AG09309 (cell line): ENCODE results near the gene CD40.

Source experiments
- DNase-seq: peaks from one replicate; pipeline ENCODE4 v3.0.0-alpha.2; 2010; ENCODE audit warnings: low read depth
- H3K4me3 ChIP-seq: 2 replicates; pipeline ENCODE4 v1.5.1; 2011; ENCODE audit warnings: mild to moderate bottlenecking, low read depth, low read length, moderate library complexity; ENCODE audit not compliant: control insufficient read depth
- TF ChIP-seq, protein P1 (sequence below): IDR thresholded peaks from 2 replicates; pipeline ENCODE4 v1.5.1; 2011; ENCODE audit warnings: mild to moderate bottlenecking, low read depth, low read length, inconsistent platforms; ENCODE audit not compliant: insufficient read depth, control insufficient read depth; ENCODE audit errors: missing control alignments

CD40 gene

DNA sequence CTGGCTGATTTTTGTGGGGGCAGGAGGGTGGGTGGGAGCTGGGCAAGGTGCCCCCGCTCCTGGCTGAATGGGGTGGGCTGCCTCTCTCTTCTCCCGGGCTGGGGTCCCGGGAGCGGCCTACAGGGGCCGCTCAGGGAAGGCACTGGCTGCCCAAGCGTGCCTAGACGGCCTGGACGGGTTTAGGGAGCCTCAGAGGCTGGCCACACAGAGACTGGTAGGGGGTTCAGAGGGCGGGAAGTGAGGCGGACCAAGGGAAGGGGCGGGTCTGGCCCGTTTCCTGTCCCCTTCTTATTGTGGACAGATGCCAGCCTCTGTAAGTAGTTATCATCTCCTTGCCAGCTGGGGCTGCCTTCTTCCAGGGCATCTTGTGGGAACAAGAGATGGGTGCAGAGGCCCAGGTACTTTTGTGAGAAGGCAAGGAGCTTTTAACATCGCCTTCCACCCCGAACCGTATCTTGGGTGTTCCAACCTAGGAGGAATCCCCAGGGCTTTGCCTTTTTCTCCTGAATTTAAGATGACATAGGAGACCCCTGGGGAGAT lies 437 bp downstream of the CD40 start:
- TF ChIP-seq, protein P1, sequence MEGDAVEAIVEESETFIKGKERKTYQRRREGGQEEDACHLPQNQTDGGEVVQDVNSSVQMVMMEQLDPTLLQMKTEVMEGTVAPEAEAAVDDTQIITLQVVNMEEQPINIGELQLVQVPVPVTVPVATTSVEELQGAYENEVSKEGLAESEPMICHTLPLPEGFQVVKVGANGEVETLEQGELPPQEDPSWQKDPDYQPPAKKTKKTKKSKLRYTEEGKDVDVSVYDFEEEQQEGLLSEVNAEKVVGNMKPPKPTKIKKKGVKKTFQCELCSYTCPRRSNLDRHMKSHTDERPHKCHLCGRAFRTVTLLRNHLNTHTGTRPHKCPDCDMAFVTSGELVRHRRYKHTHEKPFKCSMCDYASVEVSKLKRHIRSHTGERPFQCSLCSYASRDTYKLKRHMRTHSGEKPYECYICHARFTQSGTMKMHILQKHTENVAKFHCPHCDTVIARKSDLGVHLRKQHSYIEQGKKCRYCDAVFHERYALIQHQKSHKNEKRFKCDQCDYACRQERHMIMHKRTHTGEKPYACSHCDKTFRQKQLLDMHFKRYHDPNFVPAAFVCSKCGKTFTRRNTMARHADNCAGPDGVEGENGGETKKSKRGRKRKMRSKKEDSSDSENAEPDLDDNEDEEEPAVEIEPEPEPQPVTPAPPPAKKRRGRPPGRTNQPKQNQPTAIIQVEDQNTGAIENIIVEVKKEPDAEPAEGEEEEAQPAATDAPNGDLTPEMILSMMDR, result no peak
- H3K4me3 ChIP-seq, result peak overlapping the region; percentile 30
- DNase-seq, result no peak

DNA sequence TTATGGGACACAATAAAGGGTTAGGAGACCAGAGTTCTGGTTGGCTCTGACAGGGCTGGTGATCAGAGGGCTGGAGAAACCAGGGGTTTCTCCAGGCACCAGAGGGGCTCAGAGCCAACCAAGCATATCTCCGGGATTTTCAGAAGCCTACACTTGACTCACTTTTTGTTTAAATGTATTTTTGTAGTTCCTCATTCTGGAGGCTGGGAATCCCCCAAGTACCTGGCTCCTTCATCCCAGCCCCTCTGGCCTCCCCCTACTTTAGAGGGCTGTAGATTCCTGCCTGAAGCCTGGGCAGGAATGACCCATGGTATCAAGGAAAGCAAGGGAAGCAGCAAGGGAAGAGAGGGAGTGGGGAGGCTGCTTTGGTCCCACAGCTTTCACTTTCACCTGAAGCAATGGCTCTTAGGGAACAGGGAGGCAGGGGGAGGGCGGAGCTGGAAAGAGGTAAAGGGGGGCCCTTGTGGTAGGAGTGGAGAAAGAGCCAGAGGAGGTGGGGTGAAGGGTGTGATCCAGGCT lies 973 bp downstream of the CD40 start:
- DNase-seq, result no peak
- TF ChIP-seq, protein P1, result no peak
- H3K4me3 ChIP-seq, result no peak overlapping the region

DNA sequence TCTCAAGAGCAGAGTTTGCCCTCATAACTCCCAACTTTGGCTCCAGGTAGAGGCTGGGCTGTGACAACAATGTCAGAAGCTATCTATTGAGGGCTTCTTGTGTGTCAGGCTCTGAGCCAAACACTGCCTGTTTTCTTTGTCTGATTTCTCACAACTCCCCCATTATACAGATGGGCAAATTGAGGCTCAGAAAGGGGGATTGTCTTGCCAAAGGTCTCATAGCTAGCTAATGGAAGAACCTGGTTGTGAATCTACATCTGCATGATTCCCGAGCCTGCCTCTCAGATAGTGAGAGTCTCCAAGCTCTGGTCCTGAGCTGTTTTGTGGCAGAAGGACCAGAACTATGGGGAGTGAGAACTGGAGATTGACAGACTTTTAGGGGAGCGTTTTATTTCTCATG lies 1.4 kb downstream of the CD40 start:
- no peak for DNase-seq
- TF ChIP-seq, protein P1, result no peak
- no peak overlapping the region for H3K4me3 ChIP-seq

DNA sequence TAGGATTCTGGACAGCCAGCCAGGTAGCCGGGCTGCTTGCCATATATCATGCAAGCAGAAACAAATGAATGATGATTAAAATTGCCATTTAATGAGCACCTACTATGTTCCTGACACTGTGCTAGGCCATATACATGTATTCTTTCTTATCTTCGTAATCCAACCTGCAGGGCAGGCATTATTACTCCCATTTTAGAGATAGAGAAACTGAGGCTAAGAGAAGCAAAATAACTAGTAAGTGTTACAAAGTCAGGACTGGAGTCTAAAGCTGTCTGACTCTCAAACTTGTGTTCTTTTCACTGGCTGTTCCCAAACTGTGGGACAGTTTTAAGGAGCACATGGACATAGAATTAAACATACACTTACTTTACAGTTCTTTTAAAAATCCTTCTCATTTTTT lies 2.0 kb downstream of the CD40 start:
- no peak for DNase-seq
- TF ChIP-seq, protein P1, result no peak
- no peak overlapping the region for H3K4me3 ChIP-seq

DNA sequence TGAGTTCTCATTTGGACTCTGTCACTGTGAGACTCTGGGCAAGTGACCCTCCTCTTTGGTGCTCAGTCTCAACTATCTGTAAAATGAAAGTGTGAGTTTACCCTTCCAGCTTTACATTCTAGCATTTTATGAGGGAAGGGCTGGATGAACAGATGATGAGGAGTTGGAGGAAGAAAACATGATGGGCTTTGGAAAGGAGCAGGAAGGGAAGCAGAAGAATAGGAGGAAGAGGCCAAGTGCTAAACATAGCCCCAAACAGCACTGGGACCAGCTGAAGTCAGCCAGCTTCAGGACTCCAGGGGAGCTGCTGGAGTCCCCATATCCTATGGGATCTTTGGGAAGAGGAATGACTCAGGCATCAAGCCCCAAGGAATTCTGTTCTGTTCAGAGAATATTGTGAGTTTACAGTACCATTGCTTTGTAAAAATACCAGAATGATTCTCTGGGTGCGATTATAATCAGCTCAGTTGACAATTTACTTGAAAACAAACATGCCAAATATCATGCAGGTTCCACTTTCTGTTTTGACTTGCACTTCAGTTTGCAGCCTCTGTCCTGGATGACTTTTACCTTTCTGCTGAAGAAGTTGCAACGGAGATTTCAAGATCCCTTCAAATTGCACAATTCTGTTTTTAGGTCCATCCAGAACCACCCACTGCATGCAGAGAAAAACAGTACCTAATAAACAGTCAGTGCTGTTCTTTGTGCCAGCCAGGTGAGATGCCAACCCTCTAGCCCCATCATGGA lies 3.2 kb downstream of the CD40 start:
- H3K4me3 ChIP-seq, result no peak overlapping the region
- TF ChIP-seq, protein P1, result no peak
- no peak for DNase-seq

DNA sequence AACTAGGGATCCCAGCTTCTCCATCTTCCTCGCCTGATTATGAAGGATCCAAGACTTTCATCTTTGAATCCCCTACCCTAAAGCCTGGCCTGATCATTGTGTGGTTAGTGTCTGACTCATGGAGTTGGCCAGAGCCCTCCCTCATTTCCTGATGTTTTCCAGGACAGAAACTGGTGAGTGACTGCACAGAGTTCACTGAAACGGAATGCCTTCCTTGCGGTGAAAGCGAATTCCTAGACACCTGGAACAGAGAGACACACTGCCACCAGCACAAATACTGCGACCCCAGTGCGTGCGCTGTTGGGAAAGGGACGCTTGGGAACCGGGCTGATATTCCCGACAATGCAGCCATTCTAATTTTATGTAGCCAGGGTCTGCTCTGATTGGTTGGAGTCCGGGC lies 4.0 kb downstream of the CD40 start:
- no peak for DNase-seq
- TF ChIP-seq, protein P1, result no peak
- H3K4me3 ChIP-seq, result no peak overlapping the region
